Inflammatory macrophage treated with lipopolysaccharide for 4 hours (primary cell): Measurements from ENCODE around the gene TMEM151A.
A peak's percentile ranks its signal among the peaks of the same experiment; 100 is the strongest.
"Not testable (repeated sequence)": the region's sequence is repeated elsewhere in the genome, so short reads cannot be mapped to it uniquely, and the experiment has no call there.

Experiments used
- DNase-seq: peaks from one replicate; pipeline ENCODE4 v3.0.0-alpha.2; 2020

Gene TMEM151A

DNA sequence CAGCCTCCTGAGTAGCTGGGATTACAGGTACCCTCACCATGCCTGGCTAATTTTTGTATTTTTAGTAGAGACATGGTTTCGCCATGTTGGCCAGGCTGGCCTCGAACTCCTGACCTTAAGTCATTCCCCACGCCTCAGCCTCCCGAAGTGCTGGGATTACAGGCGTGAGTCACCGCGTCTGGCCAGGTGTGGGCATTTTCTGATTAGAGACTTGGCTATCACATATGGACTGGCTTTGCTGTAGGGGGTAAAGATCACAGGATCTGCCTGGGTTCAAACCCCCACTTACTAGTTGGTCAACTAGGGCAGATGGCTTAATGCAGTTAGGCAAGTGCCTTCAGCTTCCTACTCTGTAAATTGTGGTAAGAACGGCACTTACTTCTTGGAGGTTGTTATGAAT, 18.6 kb downstream of the TMEM151A start:
- no peak for DNase-seq

DNA sequence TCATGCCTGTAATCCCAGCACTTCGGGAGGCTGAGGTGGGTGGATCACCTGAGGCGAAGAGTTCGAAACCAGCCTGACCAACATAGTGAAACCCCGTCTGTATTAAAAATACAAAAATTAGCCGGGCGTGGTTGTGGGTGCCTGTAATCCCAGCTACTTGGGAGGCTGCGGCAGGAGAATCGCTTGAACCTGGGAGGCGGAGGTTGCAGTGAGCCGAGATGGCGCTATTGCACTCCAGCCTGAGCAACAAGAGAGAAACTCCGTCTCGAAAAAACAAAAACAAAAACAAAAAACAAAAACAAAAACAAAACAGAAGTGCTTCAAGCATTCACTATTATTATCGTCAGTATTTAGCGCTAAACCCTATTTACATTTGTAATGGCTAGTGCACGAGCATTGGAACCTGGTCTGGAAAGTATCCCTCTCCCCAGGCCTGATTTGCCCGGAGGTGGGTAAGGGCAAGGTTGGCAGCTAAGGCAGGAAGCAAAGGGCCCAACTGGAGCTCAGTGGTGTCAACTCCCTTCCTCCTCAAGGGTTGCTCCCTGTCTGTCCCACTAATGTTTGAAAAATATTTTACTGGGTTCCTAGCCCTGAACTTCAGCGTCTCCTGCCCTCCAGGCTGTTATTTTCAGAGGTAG, 19.2 kb downstream of the TMEM151A start:
- not testable (repeated sequence) for DNase-seq

DNA sequence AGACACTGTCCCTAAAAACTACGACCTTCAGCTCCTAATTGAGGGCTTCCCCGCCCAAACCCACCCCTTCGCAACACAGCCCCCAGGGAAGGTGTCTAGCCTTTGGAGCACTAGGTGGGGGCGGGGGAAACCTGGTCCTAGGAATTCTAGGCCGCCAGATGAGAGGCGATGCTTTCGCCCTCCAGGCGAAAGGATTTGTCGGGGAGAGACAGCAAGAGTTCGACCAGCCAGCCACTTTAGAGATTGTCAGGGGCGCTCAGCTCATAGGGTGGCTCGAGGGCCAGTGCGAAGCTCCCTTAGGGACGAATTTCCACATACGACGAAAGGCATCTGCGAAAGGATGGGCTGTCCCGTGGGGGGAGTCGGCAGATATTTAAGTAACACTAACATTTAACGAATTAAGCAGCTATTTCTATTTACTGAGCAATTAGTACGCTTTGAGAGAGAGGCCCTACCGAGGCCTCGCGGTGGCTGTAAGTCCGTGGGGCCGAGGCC, 19.8 kb downstream of the TMEM151A start:
- DNase-seq = no peak

- DNase-seq = peak; percentile 90
These were observed 20.4 kb downstream of the TMEM151A start for GRCh38 chr11:66311965-66312548.

GRCh38 chr11:66312549-66313320, 21.0 kb downstream of the TMEM151A start:
- DNase-seq = peak; percentile 98

GRCh38 chr11:66313321-66314185, 21.9 kb downstream of the TMEM151A start:
- DNase-seq = no peak

GRCh38 chr11:66314186-66314501, 22.4 kb downstream of the TMEM151A start:
- no peak for DNase-seq

- DNase-seq = no peak
These were observed 23.1 kb downstream of the TMEM151A start for GRCh38 chr11:66314561-66315497.

DNA sequence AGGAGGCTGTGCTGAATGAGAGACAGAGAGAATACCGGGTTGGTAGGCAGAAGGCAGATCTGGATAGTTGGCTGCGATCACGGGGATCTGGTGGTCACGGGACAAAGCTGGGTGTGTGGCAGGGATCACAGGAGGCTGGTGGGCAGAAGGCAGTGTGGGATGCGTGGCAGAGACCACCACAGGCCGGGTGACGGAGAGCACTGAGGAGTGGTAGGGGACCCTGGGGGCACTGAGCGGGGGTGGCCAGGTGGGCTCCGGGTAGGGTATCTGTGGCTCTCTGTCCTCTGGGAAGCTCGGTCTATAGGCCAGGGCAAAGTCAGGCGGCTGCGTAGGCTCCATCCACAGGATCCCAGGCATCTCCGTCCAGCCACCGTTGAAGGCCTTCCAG, 23.8 kb downstream of the TMEM151A start:
- DNase-seq = no peak

- DNase-seq = no peak
These were observed 24.5 kb downstream of the TMEM151A start for GRCh38 chr11:66315921-66316811.

GRCh38 chr11:66316849-66317251, 25.2 kb downstream of the TMEM151A start, which contains the start of gene CD248:
CD248 (minus strand) TSS chr11:66317044; CDS start chr11:66317027, 17 bp downstream.
- DNase-seq = no peak

- peak; percentile 15 for DNase-seq
These were observed 25.6 kb downstream of the TMEM151A start for GRCh38 chr11:66317322-66317722.

- DNase-seq = peak; percentile 85
These were observed 26.3 kb downstream of the TMEM151A start for GRCh38 chr11:66317723-66318599.

DNA sequence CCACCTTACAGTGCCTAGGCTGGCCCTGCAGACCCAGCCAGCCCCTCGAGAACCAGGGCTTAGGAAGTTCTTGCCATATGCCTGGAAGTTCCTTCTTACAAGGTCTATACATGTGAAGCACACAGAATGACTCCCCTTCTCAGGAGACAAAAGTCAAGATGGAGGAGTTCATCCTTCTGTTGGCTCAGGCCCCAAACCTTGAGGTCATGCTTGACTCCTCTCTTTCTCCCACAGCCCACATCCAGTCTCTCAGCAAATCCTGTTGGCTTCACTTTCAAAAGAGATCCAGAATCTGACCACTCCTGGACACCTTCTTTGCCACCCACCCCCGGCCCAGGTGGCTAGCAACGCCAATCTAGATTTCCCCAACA, 26.9 kb downstream of the TMEM151A start:
- no peak for DNase-seq

- DNase-seq = not testable (repeated sequence)
These were observed 28.6 kb downstream of the TMEM151A start for GRCh38 chr11:66320289-66320688.

DNA sequence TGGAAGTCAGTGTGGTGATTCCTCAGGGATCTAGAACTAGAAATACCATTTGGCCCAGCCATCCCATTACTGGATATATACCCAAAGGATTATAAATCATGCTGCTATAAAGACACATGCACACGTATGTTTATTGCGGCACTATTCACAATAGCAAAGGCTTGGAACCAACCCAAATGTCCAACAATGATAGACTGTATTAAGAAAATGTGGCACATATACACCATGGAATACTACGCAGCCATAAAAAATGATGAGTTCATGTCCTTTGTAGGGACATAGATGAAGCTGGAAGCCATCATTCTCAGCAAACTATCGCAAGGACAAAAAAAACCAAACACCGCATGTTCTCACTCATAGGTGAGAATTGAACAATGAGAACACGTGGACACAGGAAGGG, 29.1 kb downstream of the TMEM151A start:
- DNase-seq = not testable (repeated sequence)

- DNase-seq = no peak
These were observed 29.9 kb downstream of the TMEM151A start for GRCh38 chr11:66321606-66322005.

- no peak for DNase-seq
These were observed 31.2 kb downstream of the TMEM151A start for GRCh38 chr11:66322732-66323427.

DNA sequence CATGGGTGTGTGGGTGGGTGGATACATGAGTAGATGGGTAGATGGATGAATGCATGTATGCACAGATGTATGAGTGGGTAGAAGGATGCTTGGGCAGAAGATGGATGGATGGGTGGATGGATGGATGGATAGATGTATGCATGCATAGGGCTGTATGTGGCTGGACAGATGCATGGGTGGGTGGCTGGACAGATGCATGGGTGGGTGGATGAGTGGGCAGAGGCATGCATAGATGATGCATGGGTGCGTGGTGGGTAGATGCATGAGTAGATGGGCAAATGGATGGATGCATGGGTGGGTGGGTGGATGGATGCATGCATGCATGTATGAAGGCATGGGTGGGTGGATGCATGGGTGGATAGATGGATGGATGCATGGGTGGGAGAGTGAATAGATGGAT, 32.0 kb downstream of the TMEM151A start:
- no peak for DNase-seq
